Lower leg skin (tissue), 3 donors: ENCODE data around the gene AFTPH.

ENCODE experiments used
- POLR2A ChIP-seq, 2 donors: fragments of 450-650 bp; IDR thresholded peaks; one replicate each; pipeline ENCODE4 v1.6.1; 2016 to 2017; ENCODE audit warnings: antibody characterized with exemption in 2 of 2, mild to moderate bottlenecking in 1 of 2, moderate library complexity in 1 of 2
- TF ChIP-seq, protein P1 (sequence below), 3 donors: fragments of 450-650 bp; IDR thresholded peaks; one replicate each; pipeline ENCODE4 v1.5.1; 2016; ENCODE audit warnings: antibody characterized with exemption in 3 of 3, mild to moderate bottlenecking in 3 of 3, moderate library complexity in 2 of 3

DNA sequence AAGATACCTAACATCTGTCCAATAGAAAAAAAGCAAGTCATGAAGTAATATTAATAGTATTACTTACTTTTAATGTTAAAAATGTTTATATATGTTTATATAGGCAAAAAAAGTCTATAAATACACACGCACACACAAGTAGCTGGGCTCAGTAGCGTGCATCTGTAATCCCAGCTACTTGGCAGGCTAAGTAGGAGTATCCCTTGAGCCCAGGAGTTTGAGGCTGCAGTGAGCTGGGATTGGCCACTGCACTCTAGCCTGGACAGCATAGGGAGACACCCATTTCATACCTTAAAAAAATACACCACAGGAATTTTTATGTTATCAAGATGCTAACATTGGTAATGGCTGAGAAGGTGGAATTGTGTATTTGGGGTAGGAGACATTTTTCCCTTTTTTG is 17.4 kb upstream of the AFTPH start:
- TF ChIP-seq, protein P1, sequence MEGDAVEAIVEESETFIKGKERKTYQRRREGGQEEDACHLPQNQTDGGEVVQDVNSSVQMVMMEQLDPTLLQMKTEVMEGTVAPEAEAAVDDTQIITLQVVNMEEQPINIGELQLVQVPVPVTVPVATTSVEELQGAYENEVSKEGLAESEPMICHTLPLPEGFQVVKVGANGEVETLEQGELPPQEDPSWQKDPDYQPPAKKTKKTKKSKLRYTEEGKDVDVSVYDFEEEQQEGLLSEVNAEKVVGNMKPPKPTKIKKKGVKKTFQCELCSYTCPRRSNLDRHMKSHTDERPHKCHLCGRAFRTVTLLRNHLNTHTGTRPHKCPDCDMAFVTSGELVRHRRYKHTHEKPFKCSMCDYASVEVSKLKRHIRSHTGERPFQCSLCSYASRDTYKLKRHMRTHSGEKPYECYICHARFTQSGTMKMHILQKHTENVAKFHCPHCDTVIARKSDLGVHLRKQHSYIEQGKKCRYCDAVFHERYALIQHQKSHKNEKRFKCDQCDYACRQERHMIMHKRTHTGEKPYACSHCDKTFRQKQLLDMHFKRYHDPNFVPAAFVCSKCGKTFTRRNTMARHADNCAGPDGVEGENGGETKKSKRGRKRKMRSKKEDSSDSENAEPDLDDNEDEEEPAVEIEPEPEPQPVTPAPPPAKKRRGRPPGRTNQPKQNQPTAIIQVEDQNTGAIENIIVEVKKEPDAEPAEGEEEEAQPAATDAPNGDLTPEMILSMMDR (IDR thresholded peaks at IDR 0.05) = no peak
- no peak for TF ChIP-seq POLR2A (IDR thresholded peaks at IDR 0.05)
